H9 (cell line): ENCODE data around the gene NAP1L2. TPM values are rescaled to one million over a fixed set of nuclear protein-coding genes. Genes with fewer than 3 reads are reported as not detected.
A peak's percentile ranks its signal among the peaks of the same experiment; 100 is the strongest.

Experiments used
- DNase-seq: peaks from one replicate; pipeline ENCODE4 v3.0.0-alpha.2; 2017
- H2AFZ ChIP-seq: one replicate; pipeline ENCODE4 v1.6.1; 2013; ENCODE audit warnings: mild to moderate bottlenecking, low read length, control low read depth, moderate library complexity
- H2AK5ac ChIP-seq: 2 replicates; pipeline ENCODE4 v1.6.1; 2013; ENCODE audit warnings: low read length, control low read depth, mixed read lengths; ENCODE audit not compliant: insufficient read length
- H2BK120ac ChIP-seq: one replicate; pipeline ENCODE4 v1.6.1; 2013; ENCODE audit warnings: low read depth, mild to moderate bottlenecking, low read length, control low read depth, inconsistent platforms; ENCODE audit not compliant: poor library complexity, severe bottlenecking
- H2BK12ac ChIP-seq: 2 replicates; pipeline ENCODE4 v1.6.1; 2013; ENCODE audit warnings: low read length, control low read depth, mixed read lengths, low read depth; ENCODE audit not compliant: insufficient read length
- H2BK15ac ChIP-seq: 2 replicates; pipeline ENCODE4 v1.6.1; 2013; ENCODE audit warnings: low read depth, low read length, control low read depth
- H2BK20ac ChIP-seq: one replicate; pipeline ENCODE4 v1.6.1; 2013; ENCODE audit warnings: low read depth, mild to moderate bottlenecking, low read length, control low read depth, inconsistent platforms; ENCODE audit not compliant: poor library complexity, severe bottlenecking
- H2BK5ac ChIP-seq: 2 replicates; pipeline ENCODE4 v1.6.1; 2013; ENCODE audit warnings: low read length, control low read depth, mixed read lengths; ENCODE audit not compliant: insufficient read length
- H3K14ac ChIP-seq: 2 replicates; pipeline ENCODE4 v1.6.1; 2013; ENCODE audit warnings: low read length, control low read depth; ENCODE audit not compliant: insufficient read depth
- H3K18ac ChIP-seq: 2 replicates; pipeline ENCODE4 v1.6.1; 2013; ENCODE audit warnings: low read depth, mild to moderate bottlenecking, mixed read lengths, low read length, control low read depth; ENCODE audit not compliant: insufficient read length
- H3K23ac ChIP-seq: 2 replicates; pipeline ENCODE4 v1.6.1; 2013; ENCODE audit warnings: low read length, control low read depth, mixed read lengths, low read depth; ENCODE audit not compliant: insufficient read length
- H3K23me2 ChIP-seq: 2 replicates; pipeline ENCODE4 v1.6.1; 2013; ENCODE audit warnings: low read depth, mild to moderate bottlenecking, mixed read lengths, low read length, control low read depth; ENCODE audit not compliant: insufficient read length, poor library complexity, severe bottlenecking
- H3K27ac ChIP-seq: 2 replicates; pipeline ENCODE4 v1.5.1; 2013; ENCODE audit warnings: low read length, control low read depth, mixed read lengths, low read depth; ENCODE audit not compliant: insufficient read length
- H3K27me3 ChIP-seq: 2 replicates; pipeline ENCODE4 v1.6.1; 2013; ENCODE audit warnings: low read length, control low read depth, inconsistent platforms; ENCODE audit not compliant: insufficient read depth
- H3K4ac ChIP-seq: 2 replicates; pipeline ENCODE4 v1.6.1; 2013; ENCODE audit warnings: low read depth, mild to moderate bottlenecking, control low read depth, inconsistent platforms, low read length, moderate library complexity
- H3K4me1 ChIP-seq: 2 replicates; pipeline ENCODE4 v1.6.1; 2013; ENCODE audit warnings: low read length, control low read depth, inconsistent platforms; ENCODE audit not compliant: insufficient read depth
- H3K4me2 ChIP-seq: 2 replicates; pipeline ENCODE4 v1.6.1; 2013; ENCODE audit warnings: low read length, control low read depth, mixed read lengths; ENCODE audit not compliant: insufficient read length, insufficient read depth
- H3K56ac ChIP-seq: 2 replicates; pipeline ENCODE4 v1.6.1; 2013; ENCODE audit warnings: low read depth, mild to moderate bottlenecking, mixed read lengths, low read length, control low read depth; ENCODE audit not compliant: insufficient read length
- H3K79me1 ChIP-seq: 2 replicates; pipeline ENCODE4 v1.6.1; 2013; ENCODE audit warnings: low read depth, mild to moderate bottlenecking, moderate library complexity, low read length, control low read depth, inconsistent platforms; ENCODE audit not compliant: insufficient read depth, poor library complexity, severe bottlenecking
- H3K79me2 ChIP-seq: 2 replicates; pipeline ENCODE4 v1.6.1; 2013; ENCODE audit warnings: low read length, control low read depth, inconsistent platforms; ENCODE audit not compliant: insufficient read depth
- H3K9ac ChIP-seq: 2 replicates; pipeline ENCODE4 v1.6.1; 2013; ENCODE audit warnings: low read length, control low read depth, mixed read lengths; ENCODE audit not compliant: insufficient read length; ENCODE audit errors: extremely low read depth
- H3K9me3 ChIP-seq: one replicate; pipeline ENCODE4 v1.6.1; 2013; ENCODE audit warnings: low read depth, low read length, inconsistent platforms; ENCODE audit not compliant: control insufficient read depth
- H3T11ph ChIP-seq: one replicate; pipeline ENCODE4 v1.6.1; 2013; ENCODE audit warnings: mild to moderate bottlenecking, low read length, control low read depth, inconsistent platforms
- H4K20me1 ChIP-seq: one replicate; pipeline ENCODE4 v1.6.1; 2013; ENCODE audit not compliant: control insufficient read depth, insufficient read length, insufficient read depth
- H4K5ac ChIP-seq: 2 replicates; pipeline ENCODE4 v1.6.1; 2013; ENCODE audit warnings: low read depth, mild to moderate bottlenecking, mixed read lengths, low read length, control low read depth; ENCODE audit not compliant: insufficient read length
- H4K8ac ChIP-seq: replicated peaks from 2 replicates; pipeline ENCODE4 v1.6.1; 2013; ENCODE audit warnings: low read length, control low read depth, mixed read lengths, low read depth; ENCODE audit not compliant: insufficient read length
- H4K91ac ChIP-seq: 2 replicates; pipeline ENCODE4 v1.6.1; 2013; ENCODE audit warnings: low read depth, mild to moderate bottlenecking, moderate library complexity, mixed read lengths, low read length, control low read depth; ENCODE audit not compliant: insufficient read length
- H3K27ac Mint-ChIP-seq, 3 experiments: 2 replicates in 2 of 3; 3 replicates in 1 of 3; pipeline ENCODE4 v1.8.0; 2020 to 2021; ENCODE audit warnings: mixed read lengths in 3 of 3, mild to moderate bottlenecking in 1 of 3, moderate library complexity in 1 of 3
- H3K27me3 Mint-ChIP-seq: 2 replicates; pipeline ENCODE4 v1.8.0; 2021; ENCODE audit warnings: low read depth, mild to moderate bottlenecking, moderate library complexity, mixed read lengths
- H3K36me3 Mint-ChIP-seq, 3 experiments: 2 replicates in 2 of 3; 3 replicates in 1 of 3; pipeline ENCODE4 v1.8.0; 2020 to 2021; ENCODE audit warnings: low read depth in 3 of 3, mixed read lengths in 3 of 3; ENCODE audit not compliant: insufficient read depth in 1 of 3
- H3K4me1 Mint-ChIP-seq, 2 experiments: 2 replicates each; pipeline ENCODE4 v1.8.0; 2020; ENCODE audit warnings: mixed read lengths in 2 of 2
- H3K4me3 Mint-ChIP-seq, 2 experiments: 2 replicates in 1 of 2; 3 replicates in 1 of 2; pipeline ENCODE4 v1.8.0; 2020 to 2021; ENCODE audit warnings: mild to moderate bottlenecking in 2 of 2, mixed read lengths in 2 of 2, moderate library complexity in 1 of 2
- H3K9me3 Mint-ChIP-seq, 2 experiments: 2 replicates in 1 of 2; 3 replicates in 1 of 2; pipeline ENCODE4 v1.8.0; 2020; ENCODE audit warnings: mild to moderate bottlenecking in 2 of 2, mixed read lengths in 2 of 2, moderate library complexity in 1 of 2
- WGBS: extraction: QIAGEN DNeasy Blood & Tissue Kit; methylation state at CpG from one replicate; pipeline ENCODE4 v1.1.7; 2013; ENCODE audit warnings: missing lambda C conversion rate, low lambda C conversion rate, mixed read lengths; ENCODE audit not compliant: insufficient read length; ENCODE audit errors: extremely low coverage; 5-methylcytosine and 5-hydroxymethylcytosine counted together
- total RNA-seq: library from RNA; stranded (reverse); gene quantifications from 2 replicates; pipeline ENCODE4 v1.2.1, GENCODE V29; 2021
- TF ChIP-seq, protein P1 (sequence below): fragments of 200-600 bp; sonication (generic); conservative IDR thresholded peaks from 3 replicates; pipeline ENCODE4 v1.8.0; 2021; ENCODE audit warnings: antibody characterized with exemption, mild to moderate bottlenecking

Gene NAP1L2
- total RNA-seq, 1 experiment from 2014 or later: 12.2 TPM

DNA sequence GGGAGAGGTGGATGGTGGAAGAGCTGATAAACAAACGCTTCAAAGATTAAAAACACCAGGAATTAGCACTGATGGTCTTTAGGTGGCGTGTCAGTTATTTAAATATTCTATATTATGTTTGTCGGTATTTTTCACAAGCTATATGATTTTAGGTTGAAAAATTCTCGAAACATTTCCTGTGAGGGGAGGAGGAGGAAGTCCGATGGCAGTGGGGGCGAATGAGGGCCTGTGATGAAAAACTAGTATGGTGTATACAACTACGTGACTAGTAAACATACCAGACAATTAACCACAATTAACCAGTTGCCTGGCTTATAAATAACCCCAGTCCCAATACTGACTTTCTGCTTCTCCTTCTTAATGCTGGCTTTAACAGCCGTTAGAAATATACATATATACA is 595 bp upstream of the NAP1L2 start:
- no peak overlapping the region for H3K4ac ChIP-seq
- no peak overlapping the region for H3K27ac ChIP-seq
- H3K56ac ChIP-seq: no peak overlapping the region
- H2BK15ac ChIP-seq: no peak overlapping the region
- no peaks in the 10 kb centered on the region for H3K79me2 ChIP-seq
- no peak overlapping the region for H2BK20ac ChIP-seq
- peak overlapping the region; percentile 50 for H3K9ac ChIP-seq
- H3T11ph ChIP-seq: no peak overlapping the region
- no peaks in the 10 kb centered on the region for H4K20me1 ChIP-seq
- peak overlapping the region; percentile 89 to 94 for H3K4me3 Mint-ChIP-seq
- peaks cover 52 to 71% of the 10 kb centered on the region in 2 experiments for H3K9me3 Mint-ChIP-seq
- H3K14ac ChIP-seq: no peak overlapping the region
- no peak overlapping the region for H4K8ac ChIP-seq
- no peaks in the 10 kb centered on the region for H3K27me3 ChIP-seq
- H3K4me1 ChIP-seq: no peaks in the 10 kb centered on the region
- WGBS: no CpG with 5 or more reads among the region's 8 CpGs
- no peaks in the 10 kb centered on the region; the same call in 1 of the 2 replicates for H3K27me3 Mint-ChIP-seq
- H2BK12ac ChIP-seq: no peak overlapping the region
- peaks cover 0 to 6% (median 5%) of the 10 kb centered on the region in 3 experiments; a peak in 4 of 7 replicates for H3K36me3 Mint-ChIP-seq
- H3K4me2 ChIP-seq: peak overlapping the region; percentile 72
- peak overlapping the region; percentile 60 for H2AFZ ChIP-seq
- H3K4me1 Mint-ChIP-seq: peaks cover 12 to 13% of the 10 kb centered on the region in 2 experiments
- H2AK5ac ChIP-seq: no peak overlapping the region
- H4K5ac ChIP-seq: no peak overlapping the region
- no peak overlapping the region for H3K18ac ChIP-seq
- H2BK120ac ChIP-seq: no peak overlapping the region
- TF ChIP-seq, protein P1, sequence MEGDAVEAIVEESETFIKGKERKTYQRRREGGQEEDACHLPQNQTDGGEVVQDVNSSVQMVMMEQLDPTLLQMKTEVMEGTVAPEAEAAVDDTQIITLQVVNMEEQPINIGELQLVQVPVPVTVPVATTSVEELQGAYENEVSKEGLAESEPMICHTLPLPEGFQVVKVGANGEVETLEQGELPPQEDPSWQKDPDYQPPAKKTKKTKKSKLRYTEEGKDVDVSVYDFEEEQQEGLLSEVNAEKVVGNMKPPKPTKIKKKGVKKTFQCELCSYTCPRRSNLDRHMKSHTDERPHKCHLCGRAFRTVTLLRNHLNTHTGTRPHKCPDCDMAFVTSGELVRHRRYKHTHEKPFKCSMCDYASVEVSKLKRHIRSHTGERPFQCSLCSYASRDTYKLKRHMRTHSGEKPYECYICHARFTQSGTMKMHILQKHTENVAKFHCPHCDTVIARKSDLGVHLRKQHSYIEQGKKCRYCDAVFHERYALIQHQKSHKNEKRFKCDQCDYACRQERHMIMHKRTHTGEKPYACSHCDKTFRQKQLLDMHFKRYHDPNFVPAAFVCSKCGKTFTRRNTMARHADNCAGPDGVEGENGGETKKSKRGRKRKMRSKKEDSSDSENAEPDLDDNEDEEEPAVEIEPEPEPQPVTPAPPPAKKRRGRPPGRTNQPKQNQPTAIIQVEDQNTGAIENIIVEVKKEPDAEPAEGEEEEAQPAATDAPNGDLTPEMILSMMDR: no peak
- no peaks in the 10 kb centered on the region for H3K23me2 ChIP-seq
- peaks cover 31% of the 10 kb centered on the region for H3K9me3 ChIP-seq
- no peak for DNase-seq
- H2BK5ac ChIP-seq: no peak overlapping the region
- no peaks in the 10 kb centered on the region for H3K79me1 ChIP-seq
- H4K91ac ChIP-seq: no peak overlapping the region
- H3K23ac ChIP-seq: no peak overlapping the region
- peak overlapping the region in 2 of 3 experiments; percentile 56 to 61; a peak in 3 of 7 replicates for H3K27ac Mint-ChIP-seq
